Measurements from ENCODE around the gene KRTAP4-7.
"Not testable (repeated sequence)": the region's sequence is repeated elsewhere in the genome, so short reads cannot be mapped to it uniquely, and the experiment has no call there.

KRTAP4-7 gene

DNA sequence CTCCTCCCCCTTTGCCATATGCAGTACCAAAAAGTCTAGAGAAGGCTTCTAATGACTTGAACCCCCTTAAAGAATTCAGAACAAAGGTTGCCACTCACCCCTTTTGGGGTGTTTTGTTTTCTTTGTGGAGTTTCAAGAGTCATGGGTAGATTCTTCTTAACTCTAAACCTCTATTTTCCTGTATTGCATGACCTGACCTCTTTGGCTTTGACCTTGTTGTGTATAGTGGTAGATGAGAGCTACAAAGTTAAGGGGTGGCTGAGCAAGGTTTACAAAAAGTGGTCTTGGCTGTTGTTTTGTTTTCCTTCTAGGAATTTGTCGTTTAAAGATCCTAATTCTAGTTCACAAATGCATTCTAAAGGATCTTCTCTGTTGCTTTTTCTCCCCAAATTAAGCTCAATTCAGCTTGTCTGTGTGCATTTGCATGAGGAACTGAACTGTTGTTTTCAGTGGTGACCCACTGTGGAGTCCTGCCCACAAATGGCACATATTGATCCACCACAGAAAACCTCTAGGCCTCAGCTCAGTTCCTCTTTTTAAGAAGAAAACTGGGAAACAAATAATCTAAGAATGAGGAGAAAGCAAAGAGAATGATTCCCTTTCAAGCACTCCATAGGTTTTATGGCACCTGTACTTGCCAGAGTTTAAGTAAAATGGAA is 24.9 kb downstream of the KRTAP4-7 start:
- DNase-seq, result not testable (repeated sequence)

GRCh38 chr17:41111151-41111885 is 27.4 kb downstream of the KRTAP4-7 start:
- no peak for DNase-seq

DNA sequence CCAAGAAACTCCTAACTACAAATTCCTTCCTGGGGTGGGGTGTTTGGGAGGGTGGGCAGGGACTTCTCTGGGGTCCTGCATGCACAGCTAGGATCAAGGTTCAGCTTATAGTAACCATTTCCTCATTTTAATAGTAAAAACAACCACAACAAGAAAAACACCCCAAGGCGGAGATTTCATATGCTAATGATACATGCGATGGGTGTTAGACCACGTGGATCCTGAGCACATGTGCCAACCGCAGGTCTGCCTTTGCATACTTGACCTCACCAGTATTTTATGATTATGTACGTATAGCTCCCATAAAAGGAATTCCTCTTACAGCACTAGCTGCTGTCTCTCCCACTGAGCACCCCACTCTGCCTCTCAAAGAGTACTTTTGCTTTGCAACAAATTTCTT is 32.3 kb downstream of the KRTAP4-7 start:
- DNase-seq, result no peak

DNA sequence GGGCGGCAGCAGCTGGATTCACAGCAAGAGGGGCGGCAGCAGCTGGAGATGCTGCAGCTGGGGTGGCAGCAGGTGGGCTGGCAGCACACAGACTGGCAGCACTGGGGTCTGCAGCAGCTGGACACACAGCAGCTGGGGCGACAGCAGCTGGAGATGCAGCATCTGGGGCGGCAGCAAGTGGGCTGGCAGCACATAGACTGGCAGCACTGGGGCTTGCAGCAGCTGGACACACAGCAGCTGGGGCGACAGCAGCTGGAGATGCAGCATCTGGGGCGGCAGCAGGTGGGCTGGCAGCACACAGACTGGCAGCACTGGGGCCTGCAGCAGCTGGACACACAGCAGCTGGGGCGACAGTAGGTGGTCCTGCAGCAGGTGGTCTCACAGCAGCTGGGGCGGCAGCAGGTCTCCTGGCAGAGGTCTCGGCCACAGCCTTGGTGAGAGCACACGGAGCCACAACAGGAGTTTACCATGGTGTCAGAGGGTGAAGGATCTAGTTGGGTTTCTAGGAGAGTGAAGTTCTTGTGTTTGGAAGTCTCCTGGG is 34.0 kb downstream of the KRTAP4-7 start, which contains the start of gene KRTAP4-11:
Gene KRTAP4-11, minus strand, starts transcription at position 528 of the 541 bp plus-strand sequence. Its CDS starts 58 bp downstream, at position 470.
- DNase-seq, result not testable (repeated sequence)

DNA sequence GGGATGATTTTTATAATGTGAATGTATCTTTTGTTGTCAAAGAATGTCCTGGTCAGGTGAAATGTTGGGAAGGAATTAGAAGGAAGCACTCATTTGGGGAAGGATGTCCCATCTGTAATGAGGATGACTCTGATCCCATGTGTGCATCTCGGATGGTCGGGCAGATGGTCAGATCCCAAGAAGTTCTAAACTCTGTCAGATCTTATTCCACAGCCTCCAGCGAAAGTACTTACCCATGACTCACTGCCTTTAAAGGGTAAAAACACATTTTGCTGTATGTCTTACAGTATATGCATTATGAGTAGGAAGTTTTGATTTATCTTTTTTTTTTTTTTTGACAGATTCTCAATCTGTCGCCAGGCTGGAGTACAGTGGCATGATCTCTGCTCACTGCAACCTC is 34.8 kb downstream of the KRTAP4-7 start:
- DNase-seq, result no peak

DNA sequence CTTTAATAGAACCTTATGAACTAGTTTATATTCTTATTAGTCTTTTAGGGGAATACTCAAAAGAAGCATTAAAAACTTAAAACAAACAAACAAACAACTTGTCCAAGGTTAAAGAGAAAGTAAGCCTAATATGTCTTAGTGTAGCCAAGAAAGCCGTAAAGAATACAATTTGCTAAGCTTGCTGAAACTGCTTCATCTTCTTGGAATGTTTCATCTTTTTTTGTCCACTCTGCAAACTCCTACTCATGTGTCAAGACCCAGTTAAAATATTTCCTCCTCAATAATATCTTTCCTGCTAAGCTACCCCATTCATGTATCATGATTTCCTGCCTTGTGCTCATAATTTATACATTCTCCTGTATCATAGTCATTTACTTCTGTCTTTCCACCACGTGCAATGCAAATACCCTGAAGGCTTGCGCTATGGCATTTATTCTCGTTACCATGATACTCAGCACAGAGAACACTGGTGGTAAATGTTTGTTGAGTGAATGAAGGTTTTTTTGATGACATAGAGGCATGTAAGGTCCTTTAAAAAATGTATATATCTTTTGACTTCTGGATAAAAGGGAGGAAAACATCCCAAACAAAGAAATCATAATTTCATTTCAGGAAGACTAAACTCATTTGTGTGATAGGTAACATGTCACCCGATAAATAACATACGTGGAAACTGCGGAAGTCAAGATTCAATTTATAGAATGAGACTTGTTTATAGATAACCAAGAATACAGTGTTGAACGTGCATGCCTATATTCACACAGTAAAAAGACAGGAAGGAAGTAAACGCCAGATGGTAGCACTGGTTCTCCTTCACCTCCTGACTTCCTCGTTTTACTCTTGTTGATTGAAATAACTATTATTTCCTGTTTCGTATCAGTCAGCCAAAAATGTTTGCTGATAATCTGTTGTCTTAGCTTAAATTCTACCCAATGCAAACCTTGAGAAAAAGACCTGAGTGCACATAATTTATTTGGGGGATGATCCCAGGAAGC is 36.0 kb downstream of the KRTAP4-7 start:
- DNase-seq, result not testable (repeated sequence)

- DNase-seq, result no peak
Observed at GRCh38 chr17:41121742-41122141, 37.8 kb downstream of the KRTAP4-7 start.

DNA sequence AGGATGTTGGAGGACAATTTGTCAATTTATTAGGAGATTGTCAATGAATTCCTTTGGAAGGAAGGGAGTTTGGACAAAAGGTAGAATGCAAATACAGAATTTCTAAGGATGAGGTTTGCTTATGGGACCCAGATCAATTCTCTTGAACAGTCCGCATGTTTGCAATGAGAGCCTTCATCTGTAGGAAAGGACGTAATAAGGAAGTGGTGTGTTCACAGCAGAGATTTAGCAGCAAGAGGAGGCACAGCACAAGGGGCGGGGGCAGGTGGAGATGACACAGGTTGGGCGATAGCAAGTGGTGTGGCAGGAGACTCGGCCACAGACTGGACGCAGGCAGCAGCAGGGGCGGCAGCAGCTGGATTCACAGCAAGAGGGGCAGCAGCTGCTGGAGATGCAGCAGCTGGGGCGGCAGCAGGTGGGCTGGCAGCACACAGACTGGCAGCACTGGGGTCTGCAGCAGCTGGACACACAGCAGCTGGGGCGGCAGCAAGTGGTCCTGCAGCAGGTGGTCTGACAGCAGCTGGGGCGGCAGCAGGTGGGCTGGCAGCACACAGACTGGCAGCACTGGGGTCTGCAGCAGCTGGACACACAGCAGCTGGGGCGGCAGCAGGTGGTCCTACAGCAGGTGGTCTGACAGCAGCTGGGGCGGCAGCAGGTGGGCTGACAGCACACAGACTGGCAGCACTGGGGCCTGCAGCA is 39.5 kb downstream of the KRTAP4-7 start:
- DNase-seq, result not testable (repeated sequence)

- DNase-seq, result not testable (repeated sequence)
Observed at GRCh38 chr17:41123991-41124371, 40.0 kb downstream of the KRTAP4-7 start, which contains the start of gene KRTAP4-12. Gene KRTAP4-12 (minus strand): TSS chr17:41124182. CDS start chr17:41124122, 60 bp downstream.

DNA sequence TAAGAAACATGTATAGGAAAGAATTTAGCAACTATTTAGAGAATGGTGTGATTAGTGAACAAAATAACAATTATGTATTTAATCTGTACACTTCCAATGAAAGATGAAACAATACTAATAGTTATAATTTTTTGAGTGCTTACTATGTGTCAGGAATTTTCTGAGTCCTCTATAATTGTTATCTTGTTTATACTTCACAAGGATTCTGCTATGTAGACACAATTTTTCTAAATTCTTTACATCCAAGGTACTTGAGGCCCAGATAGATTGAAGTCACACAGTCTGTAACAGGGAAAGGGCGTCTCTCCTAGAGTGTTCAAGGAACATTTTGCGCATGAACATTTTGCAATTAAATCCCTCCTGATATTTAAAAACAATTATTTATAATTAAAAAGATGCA is 41.1 kb downstream of the KRTAP4-7 start:
- DNase-seq, result no peak

DNA sequence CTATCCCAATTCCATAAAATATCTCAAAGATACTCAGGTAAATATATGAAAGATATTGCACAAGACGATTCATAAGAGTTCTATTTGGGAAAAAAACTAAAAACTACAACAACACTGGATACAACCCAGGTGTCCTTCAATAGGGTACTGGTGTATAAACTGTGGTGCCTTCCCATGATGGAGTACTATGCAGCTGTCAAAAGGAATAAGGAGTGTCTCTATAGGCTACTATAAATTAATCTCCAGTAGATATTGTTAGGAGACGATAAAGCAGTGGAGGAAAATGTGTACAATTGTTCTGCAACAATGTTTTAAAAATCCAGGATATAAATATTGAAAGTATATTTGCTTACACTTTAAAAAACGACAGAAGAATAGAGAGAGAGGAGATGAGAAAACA is 42.5 kb downstream of the KRTAP4-7 start:
- DNase-seq, result no peak

DNA sequence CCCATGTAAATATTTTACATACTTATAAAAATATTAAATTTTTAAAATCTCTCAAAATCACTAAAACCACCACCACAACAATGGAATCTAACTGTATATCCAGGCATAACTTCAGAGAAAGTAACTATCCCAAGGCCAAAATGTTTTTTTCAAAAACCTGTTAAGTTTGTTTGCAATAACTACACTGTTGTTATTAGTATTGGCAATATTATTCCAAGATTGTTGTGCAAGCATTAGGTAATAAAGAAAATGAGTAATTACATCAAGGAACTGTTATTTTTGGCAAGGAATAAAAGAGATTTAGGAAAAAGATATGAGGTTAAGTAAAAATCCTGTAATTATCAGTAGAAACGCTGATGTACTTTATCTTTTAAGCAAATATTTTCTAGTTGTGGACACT is 43.4 kb downstream of the KRTAP4-7 start:
- no peak for DNase-seq

GRCh38 chr17:41131979-41132378 is 48.0 kb downstream of the KRTAP4-7 start:
- no peak for DNase-seq

DNA sequence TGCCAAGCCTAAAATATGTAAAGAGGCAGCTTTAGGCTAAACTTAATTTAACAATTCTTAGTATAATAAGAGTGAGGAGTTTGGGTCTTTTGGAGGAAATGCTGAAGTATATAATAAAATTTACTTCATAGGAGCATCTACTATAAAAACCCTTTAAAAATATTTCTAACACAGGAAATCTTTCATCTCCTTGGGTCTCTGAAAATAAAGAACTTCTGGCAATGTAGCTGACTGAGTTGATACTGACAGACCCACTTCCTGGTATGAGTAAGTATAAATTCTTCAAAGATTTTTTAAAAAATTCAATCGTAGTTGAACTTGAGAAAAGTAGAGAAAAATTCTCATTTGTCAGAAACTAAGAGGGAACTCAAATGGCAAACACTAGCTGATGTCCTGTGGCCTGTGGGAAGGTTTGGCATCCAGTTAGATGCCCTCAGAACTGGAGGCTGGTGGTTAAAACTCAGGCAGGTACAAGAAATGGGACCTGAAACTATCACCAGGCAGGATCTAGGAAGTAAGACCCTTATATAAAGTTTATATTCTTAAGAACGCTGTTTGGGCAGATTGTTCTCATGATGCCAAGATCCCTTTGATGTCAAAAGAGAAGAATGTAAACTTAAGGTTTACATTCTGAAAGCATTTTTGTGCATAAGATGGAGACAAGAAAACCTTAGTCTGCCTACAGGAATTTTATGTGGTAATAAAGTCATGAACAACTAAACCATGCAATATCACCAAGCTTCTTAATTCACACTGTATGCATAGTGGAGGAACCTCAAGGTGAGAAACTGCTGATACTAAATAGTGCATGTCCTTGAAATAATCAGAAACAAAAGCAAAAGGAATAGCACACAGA is 50.2 kb downstream of the KRTAP4-7 start:
- no peak for DNase-seq

Data from amygdala (tissue), 56 donors.